ENCODE data around the gene KSR1.

DNA sequence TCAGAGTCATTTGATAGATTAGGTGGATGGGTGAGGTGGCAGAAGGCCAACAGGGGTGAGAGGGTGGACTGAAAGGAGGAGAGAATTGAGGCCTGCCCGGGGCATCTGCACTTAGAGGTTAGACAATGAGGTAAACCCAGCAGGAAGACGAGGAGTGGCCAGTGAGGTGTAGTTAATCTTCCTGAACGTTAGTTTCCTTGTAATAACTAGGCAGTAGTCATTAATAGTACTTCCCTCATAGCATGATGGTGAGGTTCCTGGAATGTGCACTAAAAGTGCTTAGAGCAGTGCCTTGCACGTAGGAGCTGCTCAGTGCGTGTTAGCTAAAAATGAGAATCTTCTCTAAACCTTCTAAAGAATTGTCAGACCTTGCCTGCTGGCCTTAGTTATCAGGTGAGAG is 13.5 kb upstream of the KSR1 start:
- TF ChIP-seq, protein P1, sequence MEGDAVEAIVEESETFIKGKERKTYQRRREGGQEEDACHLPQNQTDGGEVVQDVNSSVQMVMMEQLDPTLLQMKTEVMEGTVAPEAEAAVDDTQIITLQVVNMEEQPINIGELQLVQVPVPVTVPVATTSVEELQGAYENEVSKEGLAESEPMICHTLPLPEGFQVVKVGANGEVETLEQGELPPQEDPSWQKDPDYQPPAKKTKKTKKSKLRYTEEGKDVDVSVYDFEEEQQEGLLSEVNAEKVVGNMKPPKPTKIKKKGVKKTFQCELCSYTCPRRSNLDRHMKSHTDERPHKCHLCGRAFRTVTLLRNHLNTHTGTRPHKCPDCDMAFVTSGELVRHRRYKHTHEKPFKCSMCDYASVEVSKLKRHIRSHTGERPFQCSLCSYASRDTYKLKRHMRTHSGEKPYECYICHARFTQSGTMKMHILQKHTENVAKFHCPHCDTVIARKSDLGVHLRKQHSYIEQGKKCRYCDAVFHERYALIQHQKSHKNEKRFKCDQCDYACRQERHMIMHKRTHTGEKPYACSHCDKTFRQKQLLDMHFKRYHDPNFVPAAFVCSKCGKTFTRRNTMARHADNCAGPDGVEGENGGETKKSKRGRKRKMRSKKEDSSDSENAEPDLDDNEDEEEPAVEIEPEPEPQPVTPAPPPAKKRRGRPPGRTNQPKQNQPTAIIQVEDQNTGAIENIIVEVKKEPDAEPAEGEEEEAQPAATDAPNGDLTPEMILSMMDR (IDR thresholded peaks at IDR 0.05): no peak
- no peak for TF ChIP-seq POLR2AphosphoS5 (IDR thresholded peaks at IDR 0.05)
- TF ChIP-seq POLR2A (IDR thresholded peaks at IDR 0.05): no peak
- no peak for TF ChIP-seq EP300 (IDR thresholded peaks at IDR 0.05)
